Left renal pelvis (tissue), 4 donors: ENCODE results near the gene RPL13A. TPM values are rescaled to one million over a fixed set of nuclear protein-coding genes. Genes with fewer than 3 reads are reported as not detected.

Source experiments
- DNase-seq, 4 donors: peaks; one replicate each; pipeline ENCODE4 v3.0.0-alpha.2; 2013; ENCODE audit warnings: low read depth in 4 of 4, low spot score in 3 of 4
- polyA plus RNA-seq, 4 donors: library from polyadenylated mRNA; unstranded; fragments of 120-200 nt; gene quantifications; one replicate each; pipeline ENCODE4 v1.2.1, GENCODE V29; 2013; ENCODE audit not compliant: insufficient read length in 4 of 4

Gene RPL13A
- polyA plus RNA-seq, 4 donors = 2,432 to 3,072 (median 2,712) TPM

DNA sequence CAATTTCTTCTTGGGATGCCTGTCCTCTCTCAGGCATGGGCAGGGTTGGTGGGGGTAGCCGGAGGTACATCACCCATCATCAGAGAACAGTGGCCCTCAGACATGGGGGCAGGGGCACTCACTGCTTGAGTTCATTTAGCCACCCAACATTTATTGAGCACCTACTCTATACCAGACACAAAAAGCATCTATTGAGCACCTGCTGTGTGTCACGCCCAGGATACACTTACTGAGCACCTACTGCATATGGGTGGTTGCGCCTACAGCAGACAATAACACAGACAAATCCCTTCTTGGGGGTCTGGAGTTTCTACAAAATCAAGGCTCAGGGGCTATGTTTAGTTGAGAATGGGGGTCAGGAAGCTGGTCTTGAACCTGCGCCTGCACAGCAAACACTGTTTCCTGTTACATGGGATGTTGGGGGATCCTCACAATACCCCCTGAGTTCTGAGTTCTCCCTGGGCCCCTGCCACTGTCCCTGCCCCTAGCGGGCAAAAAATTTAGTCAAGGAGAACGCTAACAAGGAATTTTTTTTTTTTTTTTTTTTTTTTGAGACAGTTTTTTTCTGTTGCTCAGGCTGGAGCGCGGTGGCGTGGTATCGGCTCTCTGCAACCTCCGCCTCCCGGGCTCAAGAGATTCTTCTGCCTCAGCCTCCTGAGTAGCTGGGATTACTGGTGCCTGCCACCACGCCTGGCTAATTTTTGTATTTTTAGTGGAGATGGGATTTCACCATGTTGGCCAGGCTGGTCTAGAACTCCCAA lies 52.0 kb downstream of the RPL13A start:
- DNase-seq = no peak

Other genes starting within 250 kb of the RPL13A start
- gene SLC6A16, start 162.4 kb upstream of the RPL13A start, polyA plus RNA-seq = 1 to 10 TPM; 1.8 to 5.1 (median 2.6) TPM
- 10 to 100 TPM; 30.2 to 43.6 (median 38.4) TPM for gene CD37, start 152.2 kb upstream of the RPL13A start, polyA plus RNA-seq
- gene TEAD2, start 125.2 kb upstream of the RPL13A start, polyA plus RNA-seq = 100 to 1,000 TPM in 3 of 4 donors, 10 to 100 TPM in 1; 86.5 to 113 (median 104) TPM
- 1 to 10 TPM; 4.2 to 7.0 (median 5.8) TPM for gene DKKL1, start 123.7 kb upstream of the RPL13A start, polyA plus RNA-seq
- under 1 TPM in 1 of 4 donors, not detected in 3; 0.32 TPM for gene KASH5, start 99.4 kb upstream of the RPL13A start, polyA plus RNA-seq
- gene PTH2, start 64.2 kb upstream of the RPL13A start, polyA plus RNA-seq = not detected
- not detected for gene GFY, start 62.2 kb upstream of the RPL13A start, polyA plus RNA-seq
- gene SLC17A7, start 46.1 kb upstream of the RPL13A start, polyA plus RNA-seq = 1 to 10 TPM in 1 of 4 donors, under 1 TPM in 3; 0.29 to 3.2 (median 0.56) TPM
- 100 to 1,000 TPM in 1 of 4 donors, 10 to 100 TPM in 3; 52.5 to 104 (median 82.3) TPM for gene PIH1D1, start 35.8 kb upstream of the RPL13A start, polyA plus RNA-seq
- 10 to 100 TPM; 12.2 to 32.1 (median 16.4) TPM for gene ALDH16A1, start 34.4 kb upstream of the RPL13A start, polyA plus RNA-seq
- gene FLT3LG, start 13.4 kb upstream of the RPL13A start, polyA plus RNA-seq = 1 to 10 TPM; 2.8 to 6.7 (median 4.5) TPM
- 1,000 to 10,000 TPM; 2,592 to 2,856 (median 2,752) TPM for gene RPS11, start 8.8 kb downstream of the RPL13A start, polyA plus RNA-seq
- 100 to 1,000 TPM; 214 to 302 (median 275) TPM for gene FCGRT, start 25.1 kb downstream of the RPL13A start, polyA plus RNA-seq
- gene RCN3, start 40.4 kb downstream of the RPL13A start, polyA plus RNA-seq = 100 to 1,000 TPM in 1 of 4 donors, 10 to 100 TPM in 3; 18.1 to 107 (median 23.4) TPM
- 10 to 100 TPM; 46.1 to 75.0 (median 57.6) TPM for gene NOSIP, start 92.9 kb downstream of the RPL13A start, polyA plus RNA-seq
- 1 to 10 TPM in 3 of 4 donors, under 1 TPM in 1; 0.52 to 7.5 (median 6.4) TPM for gene PRRG2, start 93.7 kb downstream of the RPL13A start, polyA plus RNA-seq
- gene PRR12, start 103.6 kb downstream of the RPL13A start, polyA plus RNA-seq = 10 to 100 TPM; 15.4 to 31.1 (median 20.3) TPM
- 10 to 100 TPM; 20.1 to 49.9 (median 26.6) TPM for gene RRAS, start 152.5 kb downstream of the RPL13A start, polyA plus RNA-seq
- gene SCAF1, start 154.6 kb downstream of the RPL13A start, polyA plus RNA-seq = 10 to 100 TPM; 28.7 to 45.5 (median 31.3) TPM
- 10 to 100 TPM; 39.3 to 84.9 (median 47.1) TPM for gene IRF3, start 178.2 kb downstream of the RPL13A start, polyA plus RNA-seq
- gene BCL2L12, start 178.3 kb downstream of the RPL13A start, polyA plus RNA-seq = 10 to 100 TPM; 20.6 to 36.1 (median 22.4) TPM
- gene PRMT1, start 189.7 kb downstream of the RPL13A start, polyA plus RNA-seq = 100 to 1,000 TPM; 161 to 255 (median 205) TPM
- gene ADM5, start 202.0 kb downstream of the RPL13A start, polyA plus RNA-seq = 1 to 10 TPM in 2 of 4 donors, under 1 TPM in 2; 0.74 to 2.1 (median 1.1) TPM
- 10 to 100 TPM; 10.9 to 22.8 (median 16.1) TPM for gene CPT1C, start 203.5 kb downstream of the RPL13A start, polyA plus RNA-seq